GM19043 (cell line): ENCODE results near the gene DCLK3.

Source experiments
- ATAC-seq: cut with Tn5 transposase; IDR thresholded peaks from one replicate; pipeline ENCODE4 v1.9.1; 2021; ENCODE audit warnings: low read depth; ENCODE audit not compliant: unreplicated experiment

DCLK3 gene

DNA sequence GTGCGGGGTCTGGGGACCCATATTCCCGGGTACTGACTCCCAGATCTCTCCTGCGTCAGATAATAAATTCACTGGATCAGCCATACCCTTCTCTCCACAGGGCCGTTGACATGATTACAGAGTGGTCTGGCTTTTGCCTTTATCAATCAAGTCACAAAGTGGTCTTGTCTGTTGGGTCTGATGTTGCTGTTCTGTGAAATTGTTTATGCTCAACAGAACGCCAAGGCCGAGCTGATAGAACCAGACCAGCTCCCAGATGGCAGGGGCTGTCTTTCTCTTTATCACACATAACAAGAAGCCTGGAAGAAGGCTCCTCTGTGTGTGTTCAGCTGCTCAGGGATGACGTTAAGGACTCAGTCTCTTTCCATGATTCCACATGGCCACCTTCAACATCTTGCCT is 751 bp upstream of the DCLK3 start:
- ATAC-seq: no peak

DNA sequence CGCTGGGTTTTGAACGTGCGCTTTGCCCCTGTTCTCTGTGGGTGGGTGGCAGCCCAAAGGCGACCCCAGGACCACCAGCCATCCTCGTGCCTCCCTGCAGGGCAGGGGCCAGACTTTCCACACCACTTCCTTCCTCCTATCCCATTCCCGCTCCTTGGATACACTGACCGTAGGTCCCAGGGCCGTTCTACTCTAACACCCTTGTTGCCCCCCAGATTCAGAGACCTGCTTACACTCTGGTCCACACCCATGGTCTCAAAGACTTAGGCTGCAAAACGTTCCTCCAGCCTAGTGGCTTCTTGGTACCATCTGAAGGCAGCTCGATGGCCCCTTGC is 318 bp upstream of the DCLK3 start:
- no peak for ATAC-seq

DNA sequence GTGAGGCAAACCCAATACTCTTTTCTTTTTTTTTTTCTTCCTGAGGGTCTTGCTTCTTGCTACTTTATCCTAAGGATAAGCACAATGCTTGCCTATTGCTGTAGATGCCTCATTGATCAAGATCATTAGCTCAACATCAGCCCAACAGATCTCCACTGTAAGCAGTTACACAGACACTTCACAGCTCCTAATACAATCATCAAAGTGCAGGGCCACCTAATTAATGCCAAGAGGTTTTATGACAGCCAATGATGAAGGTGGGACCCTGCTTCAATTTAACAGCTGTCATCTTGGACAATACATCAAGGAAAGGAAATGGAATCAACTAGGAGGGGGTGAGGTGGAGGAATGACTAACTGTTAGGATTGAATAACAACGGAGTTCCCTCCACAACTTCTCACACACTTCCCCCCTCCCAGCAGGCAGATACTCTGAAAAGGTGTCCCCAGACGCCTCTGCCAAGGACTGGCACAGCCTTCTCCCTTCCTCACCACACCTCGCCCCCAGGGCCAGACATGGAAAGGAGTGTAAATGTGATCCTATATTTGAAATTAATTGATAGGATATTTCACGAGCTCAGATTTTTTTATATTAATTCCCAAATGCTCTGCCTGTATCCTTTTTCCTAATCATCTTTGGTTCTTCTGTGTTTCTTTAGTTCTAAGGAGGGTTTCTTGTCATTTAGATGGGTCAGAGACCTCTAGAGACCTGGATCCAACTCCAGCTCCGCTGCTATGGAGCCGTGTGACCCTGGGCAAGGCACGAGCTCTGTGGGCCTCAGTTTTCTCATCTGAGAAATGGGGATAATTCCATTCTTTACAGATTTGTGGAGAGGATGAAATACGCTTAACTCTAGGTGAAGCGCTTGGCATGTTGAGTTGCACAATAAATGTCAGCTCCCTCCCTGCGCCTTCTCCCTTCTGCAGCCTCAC is 1.2 kb downstream of the DCLK3 start:
- ATAC-seq: no peak

DNA sequence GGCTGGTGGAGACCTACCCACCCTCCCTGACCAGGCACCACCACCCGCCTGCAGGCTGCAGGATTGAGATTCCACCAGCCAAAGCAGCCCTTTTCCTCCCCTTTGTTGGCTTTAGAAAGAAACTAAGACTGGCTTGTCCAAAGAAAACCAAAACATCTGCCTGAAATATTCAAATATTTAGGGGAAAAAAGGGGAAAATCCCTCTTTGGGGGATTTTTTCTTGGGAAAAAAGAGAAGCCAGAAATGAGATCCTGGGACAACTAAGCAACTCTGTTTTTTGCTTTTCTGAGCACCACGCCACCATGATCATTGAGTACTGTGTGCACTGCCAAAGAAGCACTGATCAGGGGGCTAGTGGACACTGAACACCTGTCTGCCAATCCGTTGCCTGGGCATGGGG is 2.6 kb downstream of the DCLK3 start:
- no peak for ATAC-seq

DNA sequence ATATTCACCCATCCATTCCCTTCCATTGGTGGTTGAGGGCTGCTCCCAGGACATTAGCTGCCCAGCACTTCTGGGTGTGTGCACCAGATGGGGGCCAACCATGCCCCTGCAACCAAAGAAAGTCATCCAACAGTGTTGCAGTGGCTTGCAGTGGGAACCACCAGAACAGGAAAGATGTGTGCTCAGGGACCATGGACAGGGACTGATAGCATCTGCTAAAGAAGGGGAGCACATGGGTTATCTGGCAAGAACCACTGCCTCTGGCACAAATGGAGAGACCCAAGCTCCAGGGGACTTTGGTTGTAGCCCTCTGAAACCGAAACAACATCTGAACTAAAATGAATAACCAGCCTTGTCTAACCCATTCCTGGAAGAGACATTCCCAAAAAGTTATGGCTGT is 8.1 kb downstream of the DCLK3 start:
- no peak for ATAC-seq

DNA sequence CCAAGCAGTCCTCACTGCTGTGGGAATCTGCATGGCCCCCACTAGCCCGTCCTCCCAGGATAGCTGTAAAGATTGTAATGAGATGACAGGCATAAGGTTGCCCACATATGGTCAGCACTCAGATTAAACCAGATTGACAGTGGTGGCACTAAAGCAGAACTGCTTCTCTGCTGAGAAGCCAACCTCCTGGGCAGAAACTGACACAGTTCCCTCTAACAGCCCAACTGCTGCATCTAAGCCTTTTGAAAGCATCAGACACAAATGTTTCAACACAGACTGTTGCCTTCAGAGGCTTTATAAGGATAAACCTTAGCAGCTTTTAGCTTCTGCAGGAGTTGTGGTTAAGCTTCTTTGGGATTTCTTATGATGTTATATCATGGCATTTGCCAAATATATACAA is 13.0 kb downstream of the DCLK3 start:
- ATAC-seq: no peak

DNA sequence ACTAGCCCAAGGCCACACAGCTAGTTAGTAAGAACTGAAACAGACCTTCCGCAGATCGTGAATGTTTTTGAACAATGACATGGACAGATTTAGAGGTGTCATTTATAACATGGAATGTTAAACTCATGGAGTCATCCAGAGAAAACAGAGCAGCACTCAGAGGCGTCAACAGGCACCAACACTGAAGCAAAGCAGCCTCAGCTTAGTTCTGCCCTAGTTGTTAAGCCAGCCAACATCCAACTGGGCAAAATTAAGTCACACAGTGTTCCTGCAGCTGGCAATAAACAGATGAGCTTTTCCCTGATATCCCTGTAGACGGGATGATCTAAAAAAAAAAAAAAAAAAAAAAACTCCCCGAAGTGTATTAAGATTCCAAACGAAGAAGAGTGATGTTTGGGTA is 13.6 kb downstream of the DCLK3 start:
- ATAC-seq: no peak

DNA sequence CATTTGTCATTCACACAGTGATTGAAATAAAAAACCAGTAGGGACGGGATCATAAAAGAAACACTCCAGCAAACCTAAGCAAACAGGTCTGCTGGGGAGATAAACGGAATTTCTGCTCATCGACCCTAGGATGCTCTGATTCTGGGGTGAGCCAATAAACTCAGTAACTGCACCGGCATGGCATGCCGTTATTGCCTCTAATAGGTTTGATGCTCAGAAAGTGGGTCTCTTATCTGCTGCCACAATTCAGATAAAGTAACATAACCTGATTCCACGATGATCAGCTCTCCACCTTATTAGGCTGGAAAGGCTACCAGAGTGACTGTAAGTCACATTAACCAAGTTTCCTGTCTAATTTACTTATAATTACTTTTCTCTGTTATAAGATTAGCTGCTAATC is 19.6 kb downstream of the DCLK3 start:
- no peak for ATAC-seq

DNA sequence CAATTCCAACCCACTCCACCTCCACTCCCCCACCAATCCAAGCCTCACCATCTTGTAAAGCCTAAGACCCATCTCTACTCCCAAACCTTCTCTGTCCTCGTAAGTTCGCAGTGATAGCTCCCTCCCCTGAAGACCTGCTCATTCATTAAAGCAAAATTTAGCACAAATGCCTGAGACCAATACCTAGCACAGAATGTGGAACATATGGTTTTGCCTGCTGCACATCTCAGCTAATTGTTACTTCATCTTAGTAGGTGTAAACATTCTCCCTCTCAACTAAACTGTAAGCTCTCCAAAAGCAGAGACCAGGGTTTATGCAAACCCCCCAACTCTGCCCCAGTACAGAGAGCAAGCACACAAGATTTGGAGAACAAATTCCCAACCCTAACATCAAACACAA is 20.5 kb downstream of the DCLK3 start:
- ATAC-seq: no peak

DNA sequence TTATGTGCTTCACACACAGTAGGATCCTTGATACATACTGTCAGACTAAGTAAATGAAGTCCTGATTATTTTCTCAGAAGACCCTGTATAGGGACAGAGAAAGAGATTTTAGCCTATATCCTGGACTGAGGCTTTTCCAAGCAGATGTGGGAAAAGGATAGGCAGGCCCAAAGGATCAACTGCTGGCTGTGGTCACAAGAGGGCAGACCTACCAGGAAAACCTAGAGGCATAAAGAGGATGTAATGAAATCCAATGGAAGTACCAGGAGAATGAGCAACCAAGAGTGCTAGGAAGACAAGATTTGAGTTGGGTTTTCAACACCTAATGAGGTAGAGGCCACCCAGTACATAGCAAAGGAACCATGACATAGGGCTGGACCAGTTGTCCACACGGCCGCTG is 23.1 kb downstream of the DCLK3 start:
- ATAC-seq: no peak

DNA sequence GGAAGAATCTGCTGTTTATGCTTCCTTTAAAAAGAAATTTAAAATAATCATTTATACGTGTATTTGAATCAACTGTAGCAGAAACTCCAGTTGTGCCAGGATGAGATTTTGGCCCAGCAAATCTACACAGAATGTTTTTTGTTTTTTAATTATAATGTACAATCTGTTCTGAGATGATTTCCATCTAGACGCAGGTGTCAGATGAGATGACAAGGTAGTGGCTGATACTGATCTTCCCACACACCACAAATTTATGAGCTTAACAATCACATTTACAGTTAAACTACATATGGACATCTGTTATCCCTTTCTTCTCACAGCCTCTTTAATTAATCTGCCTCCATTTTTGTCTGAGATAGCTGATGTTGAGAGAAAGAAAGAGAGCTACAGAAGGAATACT is 23.6 kb downstream of the DCLK3 start:
- ATAC-seq: no peak

DNA sequence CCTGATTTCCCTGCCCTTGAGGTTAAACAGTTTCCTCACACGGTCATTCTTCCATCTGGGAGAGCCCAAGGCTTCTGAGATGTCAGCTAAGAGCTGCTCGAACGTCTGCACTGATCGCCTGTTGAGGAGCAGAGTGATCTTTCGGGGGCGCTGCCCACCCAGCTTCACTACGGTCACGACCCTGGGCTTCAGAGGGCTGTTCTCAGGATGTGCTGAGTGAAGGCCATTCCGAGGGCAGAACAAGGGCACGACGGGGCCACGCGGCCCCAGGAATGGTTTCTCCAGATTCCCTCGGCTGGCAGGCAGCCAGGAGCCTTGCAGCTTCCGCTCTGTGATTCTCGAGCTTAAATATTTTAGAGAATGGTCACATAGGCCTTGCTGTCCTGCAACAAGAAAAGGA is 25.7 kb downstream of the DCLK3 start:
- no peak for ATAC-seq

DNA sequence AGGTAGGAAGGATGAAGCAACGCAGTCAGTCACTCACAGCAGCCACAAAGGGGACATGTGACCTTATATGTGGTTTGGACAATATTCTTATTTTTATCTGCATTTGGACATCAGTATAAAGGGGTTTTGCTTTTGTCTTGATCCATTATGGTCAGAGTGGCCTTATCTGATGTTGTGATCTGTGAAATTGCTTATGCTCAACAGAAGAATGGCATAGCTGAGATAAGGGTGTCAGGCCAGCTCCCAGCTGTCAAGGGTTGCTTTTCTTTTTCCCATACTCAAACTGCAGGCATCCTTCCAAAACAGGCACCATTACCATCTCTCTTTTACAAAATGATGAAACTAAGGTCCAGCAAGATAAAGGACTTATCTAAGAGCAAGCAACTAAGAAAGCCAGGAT is 28.1 kb downstream of the DCLK3 start:
- no peak for ATAC-seq

DNA sequence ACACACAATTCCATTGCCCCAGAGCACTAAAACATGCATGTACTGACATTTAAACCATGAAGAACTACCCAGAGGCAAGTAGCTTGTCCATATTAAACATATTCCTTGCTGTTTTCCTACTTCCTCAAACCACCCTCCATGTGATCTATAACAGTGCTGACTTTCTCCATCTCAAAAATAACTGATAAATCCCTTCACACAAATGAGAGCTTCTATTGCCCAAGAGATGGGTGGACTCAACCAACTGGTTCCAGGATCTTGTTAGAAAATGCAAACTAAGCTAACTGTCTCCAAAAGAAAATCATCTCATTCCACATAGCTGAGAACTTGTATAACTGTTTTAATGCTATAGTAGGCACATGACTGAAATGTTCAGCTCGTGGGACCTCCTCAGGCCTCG is 29.6 kb downstream of the DCLK3 start:
- ATAC-seq: no peak

DNA sequence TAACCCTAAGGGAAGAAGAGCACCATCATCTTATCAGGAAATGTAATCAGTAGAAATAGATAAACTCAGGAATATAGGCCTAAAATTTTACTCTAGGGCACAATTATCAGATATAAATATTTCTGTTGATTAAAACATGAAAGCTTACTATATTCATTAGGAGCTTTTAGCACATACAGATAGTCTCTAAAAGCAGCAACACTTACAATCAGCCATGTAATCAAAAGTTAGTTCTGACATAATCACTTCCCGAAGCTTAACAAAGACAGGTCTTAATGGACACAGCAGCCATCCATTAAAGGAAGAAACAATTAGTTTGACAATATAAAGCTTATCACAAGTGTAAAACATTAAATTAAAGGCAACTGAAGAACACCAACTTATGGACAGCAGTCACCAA is 30.6 kb downstream of the DCLK3 start:
- no peak for ATAC-seq

DNA sequence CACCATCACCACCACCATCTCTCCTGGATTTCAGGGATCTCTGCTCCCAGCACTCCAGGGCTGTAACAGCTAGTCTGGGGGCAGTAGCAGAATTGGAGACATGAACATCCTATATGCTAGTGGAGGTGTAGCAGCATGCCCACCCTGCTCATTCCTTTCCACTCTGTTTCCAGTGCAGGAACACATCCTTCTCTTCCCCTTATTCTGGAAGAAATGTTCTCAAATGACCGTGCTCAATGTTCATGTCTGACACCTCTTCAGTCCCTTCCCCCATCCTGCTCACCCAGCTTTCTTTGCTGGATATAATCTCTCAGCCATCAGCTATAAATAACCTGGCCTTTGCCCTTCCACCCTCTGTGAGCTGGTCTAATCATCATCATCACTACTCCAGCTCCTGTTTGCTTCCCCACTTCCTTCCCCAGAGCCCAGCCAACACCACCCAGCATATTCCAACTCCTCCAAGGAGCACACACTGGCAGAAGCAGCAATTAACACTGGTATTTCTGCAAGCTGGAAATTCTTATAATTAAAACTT is 31.1 kb downstream of the DCLK3 start:
- no peak for ATAC-seq

DNA sequence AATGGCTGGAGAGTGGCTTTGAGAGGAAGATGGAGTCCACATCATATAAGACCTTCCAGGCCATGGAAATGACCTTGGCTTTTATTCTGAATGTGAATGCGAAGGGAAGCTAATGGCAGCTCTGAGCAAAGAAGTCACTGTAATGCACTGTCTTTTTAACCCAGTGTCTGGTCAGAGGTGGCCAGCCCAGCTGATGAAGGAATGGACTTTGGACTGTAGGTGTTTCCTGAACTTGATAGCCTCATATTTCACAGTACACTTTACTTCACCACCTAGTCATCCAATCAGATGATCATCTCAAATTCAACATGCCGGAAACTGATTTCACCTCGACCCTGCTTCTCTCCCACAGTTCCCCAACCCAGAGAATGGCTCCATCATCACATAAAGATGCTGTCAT is 33.4 kb downstream of the DCLK3 start:
- ATAC-seq: no peak

DNA sequence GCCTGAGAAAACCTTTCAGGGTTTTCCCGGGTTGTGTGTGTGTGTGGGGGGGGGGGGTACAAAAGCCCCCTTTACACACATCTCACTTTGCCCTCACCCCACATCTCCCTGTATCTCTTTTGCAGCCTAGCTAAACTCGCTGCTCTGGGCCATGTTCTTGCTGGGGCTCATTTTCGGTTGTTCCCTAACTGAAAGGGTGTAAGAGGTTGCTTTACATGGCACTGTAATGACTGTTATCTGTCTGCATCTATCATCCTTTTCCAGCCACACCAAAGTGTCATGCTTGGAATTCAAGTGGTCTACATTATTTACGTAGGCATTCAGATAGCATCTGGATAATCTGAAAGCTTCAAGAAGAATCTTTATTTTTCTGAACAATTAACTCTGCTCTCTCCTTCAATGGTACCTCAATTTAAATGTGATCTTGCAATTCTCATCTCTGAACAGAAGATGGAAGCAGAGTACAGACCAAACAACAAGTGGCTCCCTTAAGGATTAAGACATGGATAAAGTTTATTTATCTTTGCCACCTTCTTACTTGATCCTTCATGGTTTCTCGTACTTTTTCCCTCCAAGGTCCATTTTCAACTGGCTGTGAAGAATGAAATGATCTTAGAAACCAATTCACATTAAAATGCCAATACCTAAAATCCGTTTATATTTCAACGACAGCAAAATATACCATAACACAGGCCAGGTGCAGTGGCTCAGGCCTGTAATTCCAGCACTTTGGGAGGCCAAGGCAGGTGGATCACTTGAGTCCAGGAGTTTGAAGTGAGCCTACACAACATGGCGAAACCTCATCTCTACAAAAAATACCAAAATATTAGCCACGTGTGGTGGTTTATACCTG is 34.9 kb downstream of the DCLK3 start:
- no peak for ATAC-seq

DNA sequence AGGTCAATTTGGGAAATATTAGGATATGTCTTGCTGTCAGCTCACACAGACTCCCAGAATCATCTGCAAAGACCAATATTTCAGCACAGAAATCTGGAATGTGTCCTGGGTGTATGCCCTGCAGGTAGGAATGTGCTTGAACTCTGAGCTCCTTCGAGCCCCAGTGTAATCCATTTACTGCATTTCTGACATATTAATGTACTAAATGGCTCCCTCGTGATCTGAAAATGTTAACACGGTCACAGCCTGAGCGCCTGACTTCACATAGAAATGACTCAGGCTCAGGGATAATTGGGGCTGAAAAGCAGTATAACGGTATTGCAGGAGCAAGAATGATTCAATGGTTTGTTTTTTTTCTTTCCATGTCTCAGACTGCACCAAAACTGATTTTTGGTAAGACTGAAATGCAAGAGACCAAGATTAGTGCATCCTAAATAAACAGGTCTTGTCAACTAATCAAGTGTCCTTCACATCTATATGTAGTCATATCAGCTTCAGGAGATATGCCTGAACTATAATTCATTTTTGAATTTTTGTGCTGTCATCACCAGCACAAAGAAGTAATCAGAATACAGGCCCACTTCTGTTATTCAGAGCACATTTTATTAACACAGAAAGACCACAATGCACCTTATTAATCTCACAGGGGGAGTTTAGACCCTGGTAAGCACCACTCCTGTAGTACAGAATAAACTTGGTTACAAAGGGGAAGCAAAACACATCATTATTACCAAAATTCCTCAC is 49.8 kb downstream of the DCLK3 start:
- no peak for ATAC-seq

DNA sequence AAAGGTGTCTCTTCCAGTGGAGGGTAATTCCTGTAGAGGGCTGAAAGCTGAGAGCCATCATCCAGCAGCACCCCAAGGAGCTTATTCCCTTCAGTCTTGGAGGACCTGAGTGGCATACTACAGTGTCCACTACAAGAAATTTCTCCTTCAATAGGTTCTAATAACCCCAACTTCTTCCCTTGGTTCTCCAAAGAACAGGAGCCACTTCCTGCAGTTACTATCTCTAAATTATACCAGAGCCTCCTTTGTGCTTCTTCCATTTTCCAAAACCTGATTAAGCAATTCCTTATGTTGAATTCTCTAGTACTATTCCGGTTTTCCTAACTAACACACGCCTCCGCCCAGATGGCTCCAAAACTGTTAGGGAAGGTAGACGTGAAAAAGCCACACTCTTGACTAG is 50.4 kb downstream of the DCLK3 start:
- ATAC-seq: no peak

DNA sequence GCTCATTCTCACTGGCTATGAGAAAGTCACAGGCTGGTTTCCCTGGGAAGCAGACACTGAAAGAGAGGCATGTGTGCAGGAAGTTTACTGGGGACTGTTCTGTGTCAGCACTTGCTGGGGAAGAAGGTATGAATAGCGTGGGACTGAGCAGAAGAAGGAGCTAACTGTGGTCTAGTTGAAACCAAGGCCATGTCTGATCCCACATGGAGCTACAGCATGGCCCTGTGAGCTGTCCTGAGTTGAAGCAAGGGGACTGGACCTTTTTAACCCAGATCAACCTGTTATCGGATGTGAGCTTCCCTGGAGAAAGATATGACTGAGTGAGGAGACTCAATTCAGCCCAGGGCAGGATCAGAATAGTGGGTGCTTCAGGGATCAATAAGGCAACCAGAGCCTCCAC is 53.7 kb downstream of the DCLK3 start:
- ATAC-seq: no peak
